H1 (cell line): Measurements from ENCODE around the gene MYCBPAP. TPM values are rescaled to one million over a fixed set of nuclear protein-coding genes. Genes with fewer than 3 reads are reported as not detected.

ENCODE experiments used
- CTCF ChIA-PET: fragments of 300-600 bp; sonication (Branson Sonifier 250); formaldehyde crosslinking; loops from one replicate; lab custom pipeline; 2021; ENCODE audit not compliant: partially characterized antibody; lab: Charles Lee
- POLR2A ChIA-PET: fragments of 300-600 bp; sonication (Branson Sonifier 250); formaldehyde crosslinking; loops from one replicate; lab custom pipeline; 2021; ENCODE audit warnings: inconsistent platforms; ENCODE audit not compliant: partially characterized antibody; lab: Charles Lee
- DNase-seq, 2 experiments: peaks; one replicate each; pipeline versions ENCODE4 v3.0.0 to v3.0.0-alpha.2; 2010 to 2022; ENCODE audit warnings: low spot score in 2 of 2, low read depth in 1 of 2, mixed read lengths in 1 of 2
- FAIRE-seq: peaks from 2 replicates; lab custom pipeline; 2011; peaks lifted over from hg19 to GRCh38; lab: Jason Lieb, UNC
- H2AFZ ChIP-seq: 2 replicates; pipeline ENCODE4 v1.8.1; 2012; ENCODE audit warnings: low read length, inconsistent platforms
- H2AK5ac ChIP-seq: 2 replicates; pipeline ENCODE4 v1.6.1; 2013; ENCODE audit warnings: low read depth, low read length
- H2BK120ac ChIP-seq: replicated peaks from 2 replicates; pipeline ENCODE3; 2013; ENCODE audit warnings: low read depth, low read length, inconsistent platforms
- H2BK12ac ChIP-seq: 2 replicates; pipeline ENCODE4 v1.6.1; 2013; ENCODE audit warnings: low read depth, low read length
- H2BK15ac ChIP-seq: 2 replicates; pipeline ENCODE4 v1.6.1; 2013; ENCODE audit warnings: low read length
- H2BK20ac ChIP-seq: 2 replicates; pipeline ENCODE4 v1.6.1; 2013; ENCODE audit warnings: low read length
- H2BK5ac ChIP-seq: 2 replicates; pipeline ENCODE4 v1.6.1; 2013; ENCODE audit warnings: low read depth, low read length
- H3K14ac ChIP-seq: 2 replicates; pipeline ENCODE4 v1.6.1; 2013; ENCODE audit warnings: inconsistent platforms; ENCODE audit not compliant: insufficient read length
- H3K18ac ChIP-seq: 2 replicates; pipeline ENCODE4 v1.6.1; 2013; ENCODE audit warnings: low read length; ENCODE audit errors: extremely low read depth
- H3K23ac ChIP-seq: 2 replicates; pipeline ENCODE4 v1.6.1; 2013; ENCODE audit warnings: inconsistent platforms; ENCODE audit not compliant: insufficient read length
- H3K23me2 ChIP-seq: 2 replicates; pipeline ENCODE4 v1.6.1; 2013; ENCODE audit warnings: low read depth, low read length
- H3K27ac ChIP-seq: 2 replicates; pipeline ENCODE4 v1.6.1; 2011; ENCODE audit warnings: low read depth, low read length, inconsistent platforms
- H3K27me3 ChIP-seq, 4 experiments: replicated peaks in 1 of 4; 1 replicate in 1 of 4; 2 replicates in 3 of 4; pipeline versions ENCODE4 v1.6.1 to v1.8.1; 2011 to 2013; ENCODE audit warnings: low read length in 3 of 4, mild to moderate bottlenecking in 3 of 4, inconsistent platforms in 2 of 4, mixed read lengths in 2 of 4, moderate library complexity in 1 of 4; ENCODE audit not compliant: control insufficient read depth in 3 of 4, insufficient read depth in 3 of 4; ENCODE audit errors: extremely low read depth in 1 of 4
- H3K36me3 ChIP-seq, 4 experiments: 2 replicates each; pipeline versions ENCODE4 v1.6.1 to v1.8.1; 2011 to 2013; ENCODE audit warnings: mild to moderate bottlenecking in 4 of 4, low read length in 3 of 4, moderate library complexity in 2 of 4, control low read depth in 1 of 4, inconsistent platforms in 1 of 4; ENCODE audit not compliant: insufficient read depth in 4 of 4, control insufficient read depth in 2 of 4
- H3K4ac ChIP-seq: replicated peaks from 2 replicates; pipeline ENCODE3; 2013; ENCODE audit warnings: low read length, low read depth, mixed read lengths, inconsistent platforms; ENCODE audit not compliant: insufficient read length
- H3K4me1 ChIP-seq, 4 experiments: replicated peaks in 1 of 4; 1 replicate in 1 of 4; 2 replicates in 3 of 4; pipeline versions ENCODE4 v1.6.1 to v1.8.1; 2011 to 2013; ENCODE audit warnings: low read length in 3 of 4, inconsistent platforms in 2 of 4, mixed read lengths in 1 of 4; ENCODE audit not compliant: insufficient read depth in 4 of 4, control insufficient read depth in 3 of 4
- H3K4me2 ChIP-seq, 2 experiments: 2 replicates each; pipeline versions ENCODE4 v1.6.1 to v1.8.1; 2011 to 2013; ENCODE audit warnings: low read depth in 2 of 2, low read length in 2 of 2, control low read depth in 1 of 2, inconsistent platforms in 1 of 2, mild to moderate bottlenecking in 1 of 2; ENCODE audit not compliant: insufficient read depth in 1 of 2
- H3K4me3 ChIP-seq, 4 experiments: fragments of 200-600, 300-600 bp in 1 of 4; sonication (generic), shearing (Covaris generic), sonication (Bioruptor Twin) in 1 of 4; 2 replicates each; pipeline versions ENCODE4 v1.5.1 to v1.8.1; 2011 to 2016; ENCODE audit warnings: low read length in 4 of 4, low read depth in 3 of 4, control low read depth in 2 of 4, inconsistent platforms in 2 of 4, mild to moderate bottlenecking in 2 of 4, mixed read lengths in 1 of 4, moderate library complexity in 1 of 4; ENCODE audit not compliant: insufficient read depth in 2 of 4; ENCODE audit errors: extremely low read depth in 1 of 4
- H3K56ac ChIP-seq: replicated peaks from 2 replicates; pipeline ENCODE3; 2013; ENCODE audit warnings: low read depth, mild to moderate bottlenecking, mixed read lengths, low read length, inconsistent platforms; ENCODE audit not compliant: insufficient read length
- H3K79me1 ChIP-seq: 2 replicates; pipeline ENCODE4 v1.6.1; 2013; ENCODE audit warnings: low read depth, low read length, control low read depth
- H3K79me2 ChIP-seq, 2 experiments: 2 replicates each; pipeline versions ENCODE4 v1.6.1 to v1.8.1; 2012 to 2013; ENCODE audit warnings: low read length in 2 of 2, mild to moderate bottlenecking in 2 of 2, inconsistent platforms in 1 of 2; ENCODE audit not compliant: insufficient read depth in 2 of 2, control insufficient read depth in 1 of 2
- H3K9ac ChIP-seq, 4 experiments: replicated peaks in 1 of 4; 1 replicate in 1 of 4; 2 replicates in 3 of 4; pipeline versions ENCODE4 v1.6.1 to v1.8.1; 2011 to 2013; ENCODE audit warnings: low read depth in 3 of 4, low read length in 3 of 4, control low read depth in 2 of 4, mild to moderate bottlenecking in 2 of 4, moderate library complexity in 2 of 4, inconsistent platforms in 1 of 4; ENCODE audit errors: extremely low read depth in 1 of 4
- H3K9me3 ChIP-seq, 2 experiments: 2 replicates each; pipeline versions ENCODE4 v1.6.1 to v1.8.1; 2012 to 2013; ENCODE audit warnings: mild to moderate bottlenecking in 2 of 2, moderate library complexity in 2 of 2, control low read depth in 1 of 2, inconsistent platforms in 1 of 2, low read depth in 1 of 2, low read length in 1 of 2, mixed read lengths in 1 of 2; ENCODE audit not compliant: insufficient read depth in 2 of 2
- H4K20me1 ChIP-seq, 2 experiments: replicated peaks in 1 of 2; 2 replicates each; pipeline versions ENCODE3 to v1.8.1; 2011 to 2013; ENCODE audit warnings: inconsistent platforms in 2 of 2, low read length in 2 of 2, mild to moderate bottlenecking in 1 of 2; ENCODE audit not compliant: insufficient read depth in 2 of 2, control insufficient read depth in 1 of 2
- H4K5ac ChIP-seq: 2 replicates; pipeline ENCODE4 v1.6.1; 2013; ENCODE audit warnings: low read length, low read depth, mixed read lengths, inconsistent platforms; ENCODE audit not compliant: insufficient read length
- H4K8ac ChIP-seq: 2 replicates; pipeline ENCODE4 v1.8.0; 2013; ENCODE audit warnings: mild to moderate bottlenecking, moderate library complexity, low read length, inconsistent platforms; ENCODE audit not compliant: insufficient read depth; ENCODE audit errors: extremely low read depth
- H4K91ac ChIP-seq: replicated peaks from 2 replicates; pipeline ENCODE3; 2013; ENCODE audit warnings: low read length, mixed read lengths, inconsistent platforms; ENCODE audit not compliant: insufficient read length
- ASH2L ChIP-seq: fragments of 200-600, 300-600 bp; sonication (generic); IDR thresholded peaks from one replicate; pipeline ENCODE4 v1.7.1; 2017; ENCODE audit warnings: low read length
- CHD2 ChIP-seq: IDR thresholded peaks from 2 replicates; pipeline ENCODE4 v1.6.1; 2012; ENCODE audit warnings: low read length, improper control_type of control experiment
- EGR1 ChIP-seq: IDR thresholded peaks from 2 replicates; pipeline ENCODE4 v1.6.1; 2011; ENCODE audit warnings: low read depth, low read length, borderline replicate concordance
- RBBP5 ChIP-seq: IDR thresholded peaks from 2 replicates; pipeline ENCODE4 v1.7.1; 2012; ENCODE audit warnings: low read depth, mild to moderate bottlenecking, inconsistent platforms, low read length, moderate library complexity, borderline replicate concordance
- RXRA ChIP-seq: IDR thresholded peaks from 2 replicates; pipeline ENCODE4 v1.6.1; 2011; ENCODE audit warnings: low read depth, mild to moderate bottlenecking, low read length, moderate library complexity; ENCODE audit not compliant: insufficient read depth
- SIN3A ChIP-seq, 2 experiments: IDR thresholded peaks in 1 of 2; conservative IDR thresholded peaks in 1 of 2; 2 replicates each; pipeline ENCODE4 v1.6.1; 2011 to 2012; ENCODE audit warnings: low read length in 2 of 2, improper control_type of control experiment in 1 of 2, low read depth in 1 of 2, mild to moderate bottlenecking in 1 of 2
- SP4 ChIP-seq: IDR thresholded peaks from 2 replicates; pipeline ENCODE4 v1.6.1; 2012; ENCODE audit warnings: low read length, inconsistent platforms
- TEAD4 ChIP-seq: IDR thresholded peaks from 2 replicates; pipeline ENCODE4 v1.6.1; 2012; ENCODE audit warnings: low read depth, low read length, inconsistent platforms, mixed read lengths
- WGBS, 2 experiments: shearing (Covaris generic) in 1 of 2; methylation state at CpG; one replicate each; pipeline versions ENCODE4 v1.1.6 to v1.1.7; 2013 to 2015; ENCODE audit warnings: low lambda C conversion rate in 2 of 2, mixed read lengths in 2 of 2, inconsistent platforms in 1 of 2, low coverage in 1 of 2, missing lambda C conversion rate in 1 of 2; ENCODE audit not compliant: insufficient replicate concordance in 2 of 2, insufficient coverage in 1 of 2, insufficient read length in 1 of 2; ENCODE audit errors: extremely low coverage in 1 of 2, missing lambda C conversion rate in 1 of 2; 5-methylcytosine and 5-hydroxymethylcytosine counted together
- polyA plus RNA-seq, 7 experiments: library from polyadenylated mRNA; depleted of rRNA in 3 of 7; stranded (reverse) in 5 of 7; unstranded in 2 of 7; fragments of >200 nt in 5 of 7; fragments of 200-250 nt in 2 of 7; gene quantifications; 1 replicate in 5 of 7; 2 replicates in 1 of 7; 4 replicates in 1 of 7; pipeline versions ENCODE4 v1.2.1 to v1.2.3, GENCODE V29; 2011 to 2013; ENCODE audit warnings: missing spikeins in 2 of 7, mixed read lengths in 2 of 7
- total RNA-seq: library from RNA; stranded (reverse); fragmentation: NEBNext Ultra II Directional; extraction: Animal tissue kit (Norgen Biotek cat#: 25700); gene quantifications from 2 replicates; pipeline ENCODE4 v1.2.1, GENCODE V29; 2021
- TF ChIP-seq, protein P1 (sequence below): IDR thresholded peaks from 2 replicates; pipeline ENCODE4 v1.6.1; 2012; ENCODE audit warnings: inconsistent platforms

The MYCBPAP gene
- total and polyA plus RNA-seq, 2 of the 8 experiments (the other 6 are each of a cell fraction or from before 2014, with no cell fraction given) = 0.89 to 3.3 TPM

DNA sequence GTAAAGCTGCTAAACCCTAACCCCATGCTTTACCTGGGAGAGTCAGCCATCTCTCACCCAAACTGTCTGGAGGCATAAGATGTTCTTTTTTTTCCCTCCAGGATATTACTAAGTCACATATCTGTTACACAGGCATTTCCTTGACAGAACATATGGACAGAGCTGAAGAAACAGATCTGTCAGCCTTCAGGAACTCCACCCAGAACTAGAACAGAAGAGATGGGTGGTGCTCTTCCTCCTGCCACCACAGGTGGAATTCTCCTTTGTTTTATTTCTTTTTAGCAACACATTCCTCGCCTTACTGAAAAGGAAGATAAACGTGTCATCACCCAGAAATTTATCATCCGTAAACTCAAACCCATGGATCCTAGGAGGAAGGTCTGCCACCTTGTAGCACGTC lies 8.8 kb downstream of the MYCBPAP start:
- H3K27ac ChIP-seq = no peak overlapping the region
- H4K20me1 ChIP-seq = no peaks in the 10 kb centered on the region
- no peak for FAIRE-seq
- no peak overlapping the region for H2BK20ac ChIP-seq
- H2BK5ac ChIP-seq = no peak overlapping the region
- no peak overlapping the region for H3K14ac ChIP-seq
- H2AK5ac ChIP-seq = no peak overlapping the region
- no peak overlapping the region for H2BK15ac ChIP-seq
- no peak overlapping the region for H2BK120ac ChIP-seq
- H3K79me2 ChIP-seq = no peaks in the 10 kb centered on the region
- H3K23ac ChIP-seq = no peak overlapping the region
- H4K8ac ChIP-seq = no peak overlapping the region
- H3K18ac ChIP-seq = no peak overlapping the region
- H2BK12ac ChIP-seq = no peak overlapping the region
- no peaks in the 10 kb centered on the region for H3K79me1 ChIP-seq
- ChIA-PET CTCF (interaction anchor here (0.9 to 2.8 kb wide), 7 partner anchors 11 to 34 kb away, joined by 3 to 11 read pairs (median 4); partner anchors contain the start of gene EPN3), POLR2A (interaction anchor here (0.7 kb wide), 1 partner anchor 15 kb away, joined by 3 read pairs; the partner anchor contains the start of gene EPN3)
- no peak for TF ChIP-seq CHD2
- TF ChIP-seq RBBP5 = no peak
- no peak for TF ChIP-seq SIN3A (conservative IDR thresholded peaks at IDR 0.05 in 1 of 2, IDR thresholded peaks at IDR 0.05 in 1 of 2; ENCODE audit: low read depth in 1 of 2, low read length in 2 of 2)
- TF ChIP-seq, protein P1, sequence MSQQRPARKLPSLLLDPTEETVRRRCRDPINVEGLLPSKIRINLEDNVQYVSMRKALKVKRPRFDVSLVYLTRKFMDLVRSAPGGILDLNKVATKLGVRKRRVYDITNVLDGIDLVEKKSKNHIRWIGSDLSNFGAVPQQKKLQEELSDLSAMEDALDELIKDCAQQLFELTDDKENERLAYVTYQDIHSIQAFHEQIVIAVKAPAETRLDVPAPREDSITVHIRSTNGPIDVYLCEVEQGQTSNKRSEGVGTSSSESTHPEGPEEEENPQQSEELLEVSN = no peak
- no peak for TF ChIP-seq RXRA
- TF ChIP-seq SP4 = no peak
- no peak for TF ChIP-seq TEAD4
- no peak for TF ChIP-seq EGR1
- TF ChIP-seq ASH2L = no peak
- H3K23me2 ChIP-seq = no peaks in the 10 kb centered on the region
- no peaks in the 10 kb centered on the region; a peak in 1 of 7 replicates for H3K27me3 ChIP-seq
- no peak overlapping the region for H3K4me3 ChIP-seq
- no peak overlapping the region for H3K56ac ChIP-seq
- H3K4ac ChIP-seq = no peak overlapping the region
- no peak overlapping the region for H2AFZ ChIP-seq
- H4K5ac ChIP-seq = no peak overlapping the region
- no peaks in the 10 kb centered on the region for H3K36me3 ChIP-seq
- no peak for DNase-seq
- H3K4me1 ChIP-seq = peaks cover 0 to 2% (median 0%) of the 10 kb centered on the region in 4 experiments; a peak in 2 of 7 replicates
- no peaks in the 10 kb centered on the region for H3K9me3 ChIP-seq
- WGBS, 2 experiments = 87% methylated on average over 4 of the region's 4 CpGs; no CpG with 5 or more reads in 1 of the 2 experiments
- H3K4me2 ChIP-seq = no peak overlapping the region
- no peak overlapping the region for H3K9ac ChIP-seq
- no peak overlapping the region for H4K91ac ChIP-seq
